HS-27A (cell line): ENCODE measurements around the gene NIM1K.
"Not testable (repeated sequence)": the region's sequence is repeated elsewhere in the genome, so short reads cannot be mapped to it uniquely, and the experiment has no call there.

ENCODE experiments used
- DNase-seq: peaks from one replicate; pipeline ENCODE4 v3.0.0-alpha.2; 2012; ENCODE audit warnings: low read depth, missing footprints

NIM1K gene

DNA sequence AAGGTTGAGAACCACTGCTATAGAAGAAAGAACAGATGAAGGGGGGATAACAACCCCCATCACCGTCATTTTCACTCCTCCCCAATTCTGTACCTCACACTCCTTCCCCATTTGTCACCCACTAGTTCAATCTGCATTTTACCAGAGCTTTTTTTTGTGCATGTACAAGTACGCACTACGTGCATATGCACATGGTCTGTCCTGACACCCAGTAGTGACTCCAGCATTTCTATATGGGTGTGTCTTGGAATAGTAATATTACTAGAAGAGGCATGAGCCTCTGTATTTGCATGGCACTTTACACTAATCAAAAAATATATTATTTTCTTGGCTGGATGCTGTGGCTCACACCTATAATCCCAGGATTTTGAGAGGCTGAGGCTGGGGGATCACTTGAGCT lies 38.7 kb downstream of the NIM1K start:
- DNase-seq, result no peak

GRCh38 chr5:43231977-43232376 lies 40.0 kb downstream of the NIM1K start:
- DNase-seq, result no peak

DNA sequence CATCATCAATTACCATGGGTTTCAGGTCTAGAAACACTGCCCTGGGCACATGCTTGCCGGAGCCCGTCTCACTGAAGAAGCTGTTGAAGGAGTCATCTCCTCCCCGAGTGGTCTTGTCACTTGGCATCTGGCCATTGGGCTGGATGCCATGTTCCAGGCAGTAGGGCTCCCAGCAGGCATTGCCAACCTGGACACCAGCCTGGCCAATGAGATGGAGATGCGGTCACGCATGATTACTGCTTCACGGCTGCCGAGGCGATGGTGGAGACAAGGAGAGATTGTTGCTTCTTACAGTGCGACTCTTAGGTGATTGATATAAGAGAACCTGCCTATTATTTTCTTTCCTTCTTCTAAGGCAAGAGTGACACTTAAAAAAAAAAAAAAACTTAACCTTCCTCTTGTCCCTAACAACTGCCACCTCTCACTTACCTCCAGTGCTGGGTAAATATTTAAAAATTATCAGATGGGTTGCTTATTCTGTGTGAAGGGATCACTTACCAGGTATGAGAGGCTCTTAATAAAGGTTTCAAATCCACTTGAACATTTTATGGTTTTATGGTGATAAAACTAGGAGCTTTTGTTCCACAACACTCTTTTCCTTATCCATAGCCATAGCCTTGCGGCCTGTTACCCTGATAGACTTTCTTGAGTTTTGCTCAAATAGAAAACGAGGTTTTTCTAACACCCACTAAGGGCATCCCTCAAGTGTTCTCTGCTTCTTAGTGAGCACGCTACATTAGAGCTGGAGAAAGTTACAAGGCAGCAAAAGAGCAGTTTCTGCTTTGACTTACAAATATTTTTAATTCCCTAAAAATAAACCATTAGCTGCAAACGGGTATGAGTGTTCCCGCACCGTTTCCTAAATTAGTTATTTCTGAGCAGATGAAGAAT lies 41.2 kb downstream of the NIM1K start:
- no peak for DNase-seq

- DNase-seq, result no peak
Observed at GRCh38 chr5:43233946-43234345, 41.9 kb downstream of the NIM1K start.

GRCh38 chr5:43236653-43237355 lies 44.8 kb downstream of the NIM1K start:
- DNase-seq, result no peak

GRCh38 chr5:43242196-43242595 lies 50.2 kb downstream of the NIM1K start:
- no peak for DNase-seq

DNA sequence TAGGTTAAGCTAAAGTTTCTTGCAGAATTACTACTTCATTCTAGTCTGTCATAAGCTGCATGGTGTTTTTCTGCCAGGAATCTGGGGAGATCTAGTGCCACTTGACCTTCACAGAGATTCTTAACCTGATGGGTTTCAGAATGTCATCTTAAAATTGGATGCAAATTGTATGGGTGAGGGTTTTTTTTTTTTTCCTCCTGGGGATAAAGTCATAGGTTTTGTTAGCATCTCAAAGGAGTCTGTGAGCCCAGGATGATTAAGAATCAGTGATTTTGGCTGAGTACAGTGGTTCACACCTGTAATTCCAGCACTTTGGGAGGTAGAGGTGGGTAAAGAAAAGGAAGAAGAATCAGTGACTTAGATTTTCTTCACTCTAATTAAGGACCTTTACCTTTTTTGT lies 51.2 kb downstream of the NIM1K start:
- no peak for DNase-seq

DNA sequence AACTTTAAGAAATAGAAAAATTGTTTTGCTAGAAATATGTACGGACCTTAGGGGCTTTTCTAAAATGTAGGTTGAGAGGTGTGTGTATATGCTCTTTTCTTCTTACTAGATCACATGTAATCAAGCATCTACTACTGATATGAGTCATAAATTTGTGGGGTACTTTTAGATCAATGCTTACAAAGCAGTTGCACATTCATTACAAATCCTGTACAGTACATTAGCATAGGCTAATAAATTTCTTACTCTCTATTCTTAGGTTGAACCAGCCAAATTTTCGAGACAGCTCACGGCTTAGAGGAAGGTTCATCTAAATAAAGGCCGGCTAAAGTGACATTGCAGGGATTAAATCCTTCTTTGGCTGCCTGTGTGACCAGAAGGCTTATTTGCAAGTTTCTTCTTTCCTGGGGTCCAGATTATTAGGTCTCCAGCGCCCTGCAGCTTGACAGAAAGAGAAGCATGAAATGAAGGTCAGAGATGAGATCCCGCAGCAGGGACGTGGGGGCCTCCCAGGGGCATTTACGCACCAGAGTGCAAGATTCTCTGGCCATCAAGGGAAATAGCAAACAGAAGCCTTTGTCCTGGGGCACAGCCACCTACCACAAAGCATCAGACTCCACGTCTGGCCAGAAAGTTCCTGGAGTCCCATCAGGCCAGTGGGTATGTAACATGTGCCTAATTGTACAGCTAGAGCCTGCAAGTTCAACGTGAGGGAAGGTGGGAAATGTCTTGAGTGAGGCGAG lies 53.0 kb downstream of the NIM1K start:
- DNase-seq, result no peak

DNA sequence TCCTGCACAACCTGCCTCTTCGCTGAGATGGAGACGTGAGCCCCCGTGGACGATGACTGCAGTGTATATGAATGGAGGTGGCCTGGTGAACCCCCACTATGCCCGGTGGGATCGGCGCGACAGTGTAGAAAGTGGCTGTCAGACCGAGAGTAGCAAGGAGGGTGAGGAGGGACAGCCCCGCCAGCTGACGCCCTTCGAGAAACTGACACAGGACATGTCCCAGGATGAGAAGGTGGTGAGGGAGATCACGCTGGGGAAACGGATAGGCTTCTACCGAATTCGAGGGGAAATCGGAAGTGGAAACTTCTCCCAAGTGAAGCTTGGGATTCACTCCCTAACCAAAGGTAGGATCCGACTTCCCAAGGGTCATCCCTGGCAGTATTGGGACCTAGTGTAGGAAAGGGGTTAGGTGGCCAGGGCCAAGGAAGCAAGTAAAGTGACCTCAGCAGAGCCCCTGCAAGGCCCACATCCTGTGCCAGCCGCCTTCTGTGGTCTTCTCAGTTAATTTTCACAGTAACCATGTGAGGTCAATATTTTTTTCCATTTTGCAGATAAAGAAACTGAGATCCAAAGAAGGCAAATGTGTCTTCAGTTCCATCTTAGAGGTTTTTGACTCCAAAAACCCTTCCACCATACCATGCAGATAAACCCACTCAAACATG lies 53.8 kb downstream of the NIM1K start:
- no peak for DNase-seq

DNA sequence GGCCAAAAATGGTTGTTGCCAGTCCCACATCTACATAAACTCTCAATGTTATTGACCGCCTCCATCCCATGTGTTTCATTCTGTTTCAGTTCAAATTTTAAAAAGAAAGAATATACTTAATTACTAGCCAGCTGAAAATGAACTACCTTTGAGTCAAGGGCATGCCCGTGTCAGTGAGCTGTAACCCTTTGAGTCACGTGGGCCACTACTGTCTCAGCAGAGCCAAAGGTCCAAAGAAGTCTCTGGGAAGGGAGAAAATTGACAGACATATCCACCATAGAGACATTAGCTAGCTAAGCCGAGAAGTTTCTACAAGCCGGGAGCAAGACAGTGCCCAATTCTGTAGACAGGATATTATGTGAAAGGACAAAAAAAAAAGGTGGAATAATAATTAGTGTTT lies 59.7 kb downstream of the NIM1K start:
- DNase-seq, result no peak

DNA sequence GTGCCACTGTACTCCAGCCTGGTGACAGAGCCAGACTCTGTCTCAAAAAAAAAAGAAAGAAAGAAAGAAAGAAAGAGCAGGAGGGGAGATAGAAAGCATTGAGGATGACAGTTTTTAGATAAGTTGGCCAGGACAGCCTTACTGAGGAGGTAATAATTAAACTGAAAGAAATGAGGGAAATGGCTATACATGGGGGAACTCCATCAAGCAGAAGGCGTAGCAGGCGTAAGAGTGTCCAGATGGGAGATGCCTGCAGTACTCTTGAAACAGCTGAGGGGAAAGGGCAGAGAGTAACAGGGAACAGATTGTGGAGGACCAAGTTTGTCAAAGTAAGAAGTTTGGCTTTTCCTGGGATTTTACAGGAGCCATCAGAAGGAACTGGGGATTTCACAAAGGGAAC lies 63.7 kb downstream of the NIM1K start:
- DNase-seq, result no peak

DNA sequence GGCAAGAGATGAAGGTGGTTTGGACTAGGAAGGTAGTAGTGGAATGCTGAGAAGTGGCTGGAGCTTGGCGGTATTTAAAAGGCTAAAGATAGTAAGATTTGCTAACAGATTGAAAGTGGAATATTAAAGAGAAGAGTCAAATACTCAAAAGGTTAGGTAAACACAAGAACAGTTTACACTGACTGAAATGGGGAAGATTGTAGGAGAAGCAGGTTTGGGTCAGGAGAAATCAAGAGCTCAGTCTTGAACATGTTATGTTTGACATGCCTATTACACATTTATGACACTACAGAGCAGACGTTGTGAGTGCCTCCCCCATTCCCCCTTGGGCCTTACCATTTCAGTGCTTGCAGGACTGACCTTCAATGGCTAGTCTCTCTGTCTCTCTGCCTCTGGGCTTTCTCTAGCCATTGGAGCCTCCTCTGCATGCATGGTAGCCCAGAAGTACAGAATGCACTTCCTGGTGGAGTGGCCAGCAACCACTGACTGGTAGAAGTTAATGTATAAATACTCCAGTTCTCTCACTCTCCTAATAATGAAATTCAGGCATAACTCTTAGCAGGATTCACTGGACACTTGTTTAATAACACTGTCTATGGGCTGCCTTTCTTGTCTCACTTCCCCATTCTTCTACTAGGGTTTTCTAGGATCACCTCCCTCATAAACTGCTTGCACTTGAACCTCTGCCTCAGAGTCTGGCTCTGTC lies 64.4 kb downstream of the NIM1K start:
- no peak for DNase-seq

- DNase-seq, result no peak
Observed at GRCh38 chr5:43258116-43258515, 66.1 kb downstream of the NIM1K start.

GRCh38 chr5:43262269-43262668 lies 70.2 kb downstream of the NIM1K start:
- not testable (repeated sequence) for DNase-seq

- no peak for DNase-seq
Observed at GRCh38 chr5:43268188-43268820, 76.3 kb downstream of the NIM1K start.

DNA sequence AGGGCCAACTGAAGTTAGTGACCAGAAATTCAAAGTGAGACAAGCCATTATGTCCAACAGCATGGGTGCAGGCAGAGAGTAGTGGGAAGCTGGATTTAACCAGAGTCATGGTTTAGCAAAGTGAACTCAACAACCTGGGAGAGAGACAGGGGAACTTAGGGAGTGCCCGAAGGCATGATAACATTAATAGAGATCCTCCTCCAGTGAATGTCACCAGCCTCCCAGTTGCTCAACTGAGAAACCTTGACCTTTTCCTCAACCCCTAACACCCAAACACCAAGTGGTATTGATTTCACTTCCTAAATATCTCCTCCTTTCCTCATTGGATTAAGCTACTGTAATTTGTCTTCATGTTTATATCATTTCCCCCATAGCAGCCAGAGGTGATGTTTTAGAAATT lies 78.6 kb downstream of the NIM1K start:
- DNase-seq, result no peak

DNA sequence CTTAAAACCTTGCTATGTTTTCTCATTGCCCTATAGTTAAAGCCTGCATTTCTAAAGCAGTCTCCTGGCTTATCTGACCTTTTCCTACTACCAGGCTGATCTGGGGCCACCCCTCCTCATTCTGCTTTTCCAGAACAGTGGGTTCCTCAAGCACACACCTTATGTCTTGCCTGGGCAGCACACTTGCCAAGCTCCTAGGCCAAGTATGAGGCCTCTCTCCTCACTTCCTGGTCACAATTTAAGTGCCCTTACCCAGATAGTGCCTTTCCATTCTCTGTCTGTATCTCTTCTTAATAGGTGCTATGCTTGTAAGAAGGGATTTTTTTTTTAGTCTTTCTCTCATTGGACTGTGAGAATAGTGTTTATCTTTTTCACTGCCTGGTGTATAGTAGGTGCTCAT lies 81.5 kb downstream of the NIM1K start:
- DNase-seq, result no peak

- DNase-seq, result no peak
Observed at GRCh38 chr5:43274435-43275114, 82.5 kb downstream of the NIM1K start.

GRCh38 chr5:43275391-43275790 lies 83.4 kb downstream of the NIM1K start:
- DNase-seq, result no peak

GRCh38 chr5:43279548-43280274 lies 87.7 kb downstream of the NIM1K start:
- DNase-seq, result no peak
